PC-3 (cell line): ENCODE measurements around the gene ATG13. TPM values are rescaled to one million over a fixed set of nuclear protein-coding genes. Genes with fewer than 3 reads are reported as not detected.

Source experiments
- ATAC-seq: fragments of 200-7000 bp; cut with Tn5 transposase; 2 replicates; pipeline ENCODE4 v1.9.1; 2020; ENCODE audit warnings: mild to moderate bottlenecking, moderate library complexity
- BruUV-seq: library from RNA; stranded (reverse); fragments of 400-500 nt; replicated peaks from 2 replicates; lab custom pipeline; 2021; lab: Mats Ljungman, UMichigan
- CTCF ChIA-PET: fragments of 300-600 bp; sonication (Branson Sonifier 250); formaldehyde crosslinking; loops from one replicate; lab custom pipeline; 2022; ENCODE audit warnings: antibody characterized with exemption; lab: Charles Lee
- POLR2A ChIA-PET: fragments of 300-600 bp; sonication (Branson Sonifier 250); formaldehyde crosslinking; loops from one replicate; lab custom pipeline; 2022; ENCODE audit warnings: antibody characterized with exemption; ENCODE audit not compliant: unreplicated experiment; lab: Charles Lee
- DNase-seq: peaks from one replicate; pipeline ENCODE4 v3.0.0-alpha.2; 2015
- H2AFZ ChIP-seq: fragments of 300-600 bp; sonication (generic); 2 replicates; pipeline ENCODE4 v1.6.0; 2016; ENCODE audit warnings: antibody characterized with exemption, low read length
- H3F3A ChIP-seq: fragments of 300-600 bp; sonication (generic); one replicate; pipeline ENCODE4 v1.6.0; 2017; ENCODE audit warnings: antibody characterized with exemption, low read length, control low read depth, mild to moderate bottlenecking; ENCODE audit not compliant: unreplicated experiment
- H3K27ac ChIP-seq: fragments of 300-600 bp; sonication (generic); 2 replicates; pipeline ENCODE4 v1.5.1; 2016; ENCODE audit warnings: mild to moderate bottlenecking, low read length
- H3K27me3 ChIP-seq: fragments of 300-600 bp; sonication (generic); 2 replicates; pipeline ENCODE4 v1.6.1; 2016; ENCODE audit warnings: low read length, mixed read lengths
- H3K36me3 ChIP-seq: fragments of 300-600 bp; sonication (generic); 2 replicates; pipeline ENCODE4 v1.6.1; 2016; ENCODE audit warnings: low read depth, mixed run types, low read length, mixed read lengths
- H3K4me1 ChIP-seq: fragments of 300-600 bp; sonication (generic); 2 replicates; pipeline ENCODE4 v1.5.1; 2016; ENCODE audit warnings: low read length; ENCODE audit not compliant: insufficient read depth
- H3K4me2 ChIP-seq: fragments of 300-600 bp; sonication (generic); 2 replicates; pipeline ENCODE4 v1.6.0; 2016; ENCODE audit warnings: low read length
- H3K4me3 ChIP-seq: fragments of 300-600 bp; sonication (generic); 2 replicates; pipeline ENCODE4 v1.5.1; 2016; ENCODE audit warnings: mild to moderate bottlenecking, low read length, mixed read lengths
- H3K79me2 ChIP-seq: fragments of 300-600 bp; sonication (generic); 2 replicates; pipeline ENCODE4 v1.6.1; 2017; ENCODE audit warnings: low read length, mixed read lengths
- H3K9ac ChIP-seq: fragments of 300-600 bp; sonication (generic); 2 replicates; pipeline ENCODE4 v1.6.0; 2016; ENCODE audit warnings: mild to moderate bottlenecking, low read length
- H3K9me2 ChIP-seq: fragments of 300-600 bp; sonication (generic); replicated peaks from 2 replicates; pipeline ENCODE4 v1.6.1; 2016; ENCODE audit warnings: mixed run types, low read length, mixed read lengths
- H3K9me3 ChIP-seq: fragments of 300-600 bp; sonication (generic); 2 replicates; pipeline ENCODE4 v1.6.1; 2016; ENCODE audit warnings: low read length, mixed read lengths
- H4K20me1 ChIP-seq: fragments of 300-600 bp; sonication (generic); 2 replicates; pipeline ENCODE4 v1.6.1; 2016; ENCODE audit warnings: low read length, mixed read lengths
- CTCF ChIP-seq: fragments of 300-600 bp; sonication (generic); conservative IDR thresholded peaks from 2 replicates; pipeline ENCODE4 v1.5.1; 2017; ENCODE audit warnings: antibody characterized with exemption, low read depth, mild to moderate bottlenecking, low read length
- EZH2 ChIP-seq: fragments of 300-600 bp; sonication (generic); IDR thresholded peaks from one replicate; pipeline ENCODE4 v1.6.1; 2017; ENCODE audit warnings: antibody characterized with exemption, mild to moderate bottlenecking, low read length; ENCODE audit not compliant: unreplicated experiment
- EZH2phosphoT487 ChIP-seq: fragments of 300-600 bp; sonication (generic); IDR thresholded peaks from 2 replicates; pipeline ENCODE4 v1.6.1; 2018; ENCODE audit warnings: mild to moderate bottlenecking, antibody characterized with exemption, low read length, borderline replicate concordance
- intact Hi-C: fragments of 100-400 bp; cut with micrococcal nuclease; formaldehyde crosslinking; loops from 2 replicates; pipeline ENCODE4 v1.9.0; 2023
- total RNA-seq: library from RNA; depleted of rRNA; stranded (reverse); fragments of >200 nt; gene quantifications from 2 replicates; pipeline ENCODE4 v1.2.3, GENCODE V29; 2014

The ATG13 gene
- total RNA-seq, 1 experiment from 2014 or later = 95.0 TPM

GRCh38 chr11:46643986-46644385 is 26.6 kb downstream of the ATG13 start:
- TF ChIP-seq CTCF = no peak
- TF ChIP-seq EZH2phosphoT487 = no peak
- TF ChIP-seq EZH2 = no peak
- ChIA-PET CTCF (no interaction called here), POLR2A (no interaction called here)
- no peak for DNase-seq
- Histone ChIP-seq H3K4me3 (no peak overlapping the region), H3K9ac (no peak overlapping the region), H3K36me3 (peaks cover 8% of the 10 kb centered on the region), H3K27ac (no peak overlapping the region), H4K20me1 (no peaks in the 10 kb centered on the region), H3K79me2 (no peaks in the 10 kb centered on the region), H3K4me2 (no peak overlapping the region), H3F3A (no peaks in the 10 kb centered on the region), H3K4me1 (peaks cover 2% of the 10 kb centered on the region; the same call in 1 of the 2 replicates), H3K9me3 (no peaks in the 10 kb centered on the region), H3K27me3 (no peaks in the 10 kb centered on the region), H3K9me2 (no peaks in the 10 kb centered on the region), H2AFZ (no peak overlapping the region)
- intact Hi-C loops = no loop called here
- no peak for ATAC-seq
- BruUV-seq = no TSS peak

GRCh38 chr11:46649180-46649738 is 31.9 kb downstream of the ATG13 start:
- Histone ChIP-seq H3K79me2 (no peaks in the 10 kb centered on the region), H3K4me2 (peak overlapping the region; percentile 38; the same call in 1 of the 2 replicates), H3F3A (no peaks in the 10 kb centered on the region), H3K9me2 (no peaks in the 10 kb centered on the region), H3K27me3 (no peaks in the 10 kb centered on the region), H3K4me3 (no peak overlapping the region), H4K20me1 (no peaks in the 10 kb centered on the region), H3K9ac (no peak overlapping the region), H3K4me1 (peaks cover 10% of the 10 kb centered on the region), H3K9me3 (no peaks in the 10 kb centered on the region), H2AFZ (no peak overlapping the region), H3K27ac (no peak overlapping the region), H3K36me3 (peaks cover 24% of the 10 kb centered on the region)
- CTCF ChIA-PET = no interaction called here
- intact Hi-C loops = loop anchor here (2.0 kb wide), 1 partner anchor 52 kb away; the partner anchor contains the start of genes ARHGAP1 and ZNF408
- no TSS peak for BruUV-seq
- DNase-seq (peak; percentile 55), ATAC-seq (peak; percentile 98)
- POLR2A ChIA-PET = interaction anchor here (0.5 to 0.6 kb wide), 3 partner anchors 55 to 1040 kb away, joined by 3 to 11 read pairs (median 6); partner anchors contain the start of gene AMBRA1
- TF ChIP-seq EZH2phosphoT487 (no peak), EZH2 (no peak), CTCF (no peak)

GRCh38 chr11:46655631-46656030 is 38.3 kb downstream of the ATG13 start:
- no peak overlapping the region for H3K9ac ChIP-seq
- H3K4me1 ChIP-seq = no peaks in the 10 kb centered on the region
- no peak overlapping the region for H3K4me2 ChIP-seq
- no peaks in the 10 kb centered on the region for H3K27me3 ChIP-seq
- no peaks in the 10 kb centered on the region for H3K79me2 ChIP-seq
- no peaks in the 10 kb centered on the region for H3K9me2 ChIP-seq
- no peak for DNase-seq
- H3K27ac ChIP-seq = no peak overlapping the region
- intact Hi-C loops = no loop called here
- POLR2A ChIA-PET = no interaction called here
- no peaks in the 10 kb centered on the region for H3K9me3 ChIP-seq
- no peaks in the 10 kb centered on the region for H3F3A ChIP-seq
- no peak for TF ChIP-seq EZH2phosphoT487
- no peak for TF ChIP-seq EZH2
- no peak for TF ChIP-seq CTCF
- no peaks in the 10 kb centered on the region for H4K20me1 ChIP-seq
- H3K36me3 ChIP-seq = peaks cover 28% of the 10 kb centered on the region
- ATAC-seq = no peak
- CTCF ChIA-PET = no interaction called here
- H2AFZ ChIP-seq = no peak overlapping the region
- no peak overlapping the region for H3K4me3 ChIP-seq
- BruUV-seq = no TSS peak
